Parathyroid adenoma (tissue), 2 donors: ENCODE measurements around the gene DUSP21.
"Not testable (repeated sequence)": the region's sequence is repeated elsewhere in the genome, so short reads cannot be mapped to it uniquely, and the experiment has no call there.

Experiments
- H2AFZ ChIP-seq: fragments of 300-600 bp; sonication (generic); one replicate; pipeline ENCODE4 v1.7.0; 2017; ENCODE audit warnings: antibody characterized with exemption, mild to moderate bottlenecking
- H3K27ac ChIP-seq: fragments of 300-600 bp; sonication (generic); one replicate; pipeline ENCODE4 v1.7.0; 2017
- H3K27me3 ChIP-seq: fragments of 300-600 bp; sonication (generic); one replicate; pipeline ENCODE4 v1.7.0; 2017; ENCODE audit warnings: low read length; ENCODE audit not compliant: control insufficient read depth, insufficient read depth
- H3K36me3 ChIP-seq: fragments of 300-600 bp; sonication (generic); one replicate; pipeline ENCODE4 v1.7.0; 2017; ENCODE audit warnings: low read length; ENCODE audit not compliant: control insufficient read depth, insufficient read depth
- H3K4me1 ChIP-seq: fragments of 300-600 bp; sonication (generic); one replicate; pipeline ENCODE4 v1.7.0; 2017; ENCODE audit warnings: control low read depth
- H3K4me2 ChIP-seq: fragments of 300-600 bp; sonication (generic); one replicate; pipeline ENCODE4 v1.7.0; 2017; ENCODE audit warnings: low read length
- H3K4me3 ChIP-seq: fragments of 300-600 bp; sonication (generic); one replicate; pipeline ENCODE4 v1.7.0; 2017; ENCODE audit warnings: low read depth, low read length
- H3K79me2 ChIP-seq: fragments of 300-600 bp; sonication (generic); one replicate; pipeline ENCODE4 v1.7.0; 2017; ENCODE audit warnings: control low read depth
- H3K9ac ChIP-seq: fragments of 300-600 bp; sonication (generic); one replicate; pipeline ENCODE4 v1.7.0; 2017; ENCODE audit warnings: mild to moderate bottlenecking
- H3K9me3 ChIP-seq: fragments of 300-600 bp; sonication (generic); one replicate; pipeline ENCODE4 v1.7.0; 2017; ENCODE audit warnings: low read length; ENCODE audit not compliant: control insufficient read depth
- TF ChIP-seq, protein P1 (sequence below): fragments of 300-600 bp; sonication (generic); IDR thresholded peaks from one replicate; pipeline ENCODE4 v1.7.0; 2017; ENCODE audit warnings: antibody characterized with exemption, mild to moderate bottlenecking
- donor health status: primary hyperparathyroidism.

DUSP21 gene

GRCh38 chrX:44842550-44843317 is 1.1 kb upstream of the DUSP21 start:
- TF ChIP-seq, protein P1, sequence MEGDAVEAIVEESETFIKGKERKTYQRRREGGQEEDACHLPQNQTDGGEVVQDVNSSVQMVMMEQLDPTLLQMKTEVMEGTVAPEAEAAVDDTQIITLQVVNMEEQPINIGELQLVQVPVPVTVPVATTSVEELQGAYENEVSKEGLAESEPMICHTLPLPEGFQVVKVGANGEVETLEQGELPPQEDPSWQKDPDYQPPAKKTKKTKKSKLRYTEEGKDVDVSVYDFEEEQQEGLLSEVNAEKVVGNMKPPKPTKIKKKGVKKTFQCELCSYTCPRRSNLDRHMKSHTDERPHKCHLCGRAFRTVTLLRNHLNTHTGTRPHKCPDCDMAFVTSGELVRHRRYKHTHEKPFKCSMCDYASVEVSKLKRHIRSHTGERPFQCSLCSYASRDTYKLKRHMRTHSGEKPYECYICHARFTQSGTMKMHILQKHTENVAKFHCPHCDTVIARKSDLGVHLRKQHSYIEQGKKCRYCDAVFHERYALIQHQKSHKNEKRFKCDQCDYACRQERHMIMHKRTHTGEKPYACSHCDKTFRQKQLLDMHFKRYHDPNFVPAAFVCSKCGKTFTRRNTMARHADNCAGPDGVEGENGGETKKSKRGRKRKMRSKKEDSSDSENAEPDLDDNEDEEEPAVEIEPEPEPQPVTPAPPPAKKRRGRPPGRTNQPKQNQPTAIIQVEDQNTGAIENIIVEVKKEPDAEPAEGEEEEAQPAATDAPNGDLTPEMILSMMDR = no peak
- Histone ChIP-seq H3K4me2 (no peak overlapping the region), H3K4me3 (no peak overlapping the region), H2AFZ (no peak overlapping the region), H3K9ac (no peak overlapping the region), H3K27me3 (no peaks in the 10 kb centered on the region), H3K27ac (no peak overlapping the region), H3K36me3 (no peaks in the 10 kb centered on the region), H3K79me2 (no peaks in the 10 kb centered on the region), H3K4me1 (no peaks in the 10 kb centered on the region), H3K9me3 (no peaks in the 10 kb centered on the region)

DNA sequence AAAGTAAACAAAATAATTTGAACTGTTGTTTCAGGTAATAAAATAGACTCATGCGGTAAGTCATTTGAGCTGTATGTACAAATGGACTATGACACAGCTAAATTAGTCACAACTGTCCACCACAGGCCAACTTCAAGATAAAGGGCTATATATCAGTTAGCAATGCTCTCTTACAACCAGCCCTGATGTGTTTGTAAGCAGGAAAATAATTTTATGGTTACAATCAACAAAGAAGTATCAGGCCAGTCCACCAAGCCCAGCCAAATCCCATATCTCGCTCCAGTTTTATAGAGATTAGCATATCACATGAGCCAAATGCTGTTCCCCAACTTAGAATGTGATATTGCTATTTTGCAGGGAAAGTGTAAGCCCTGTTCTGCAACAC is 511 bp upstream of the DUSP21 start:
- Histone ChIP-seq H3K9me3 (no peaks in the 10 kb centered on the region), H3K36me3 (no peaks in the 10 kb centered on the region), H3K4me2 (no peak overlapping the region), H2AFZ (no peak overlapping the region), H3K4me3 (no peak overlapping the region), H3K4me1 (no peaks in the 10 kb centered on the region), H3K9ac (no peak overlapping the region), H3K79me2 (no peaks in the 10 kb centered on the region), H3K27ac (no peak overlapping the region), H3K27me3 (no peaks in the 10 kb centered on the region)
- TF ChIP-seq, protein P1 = no peak

DNA sequence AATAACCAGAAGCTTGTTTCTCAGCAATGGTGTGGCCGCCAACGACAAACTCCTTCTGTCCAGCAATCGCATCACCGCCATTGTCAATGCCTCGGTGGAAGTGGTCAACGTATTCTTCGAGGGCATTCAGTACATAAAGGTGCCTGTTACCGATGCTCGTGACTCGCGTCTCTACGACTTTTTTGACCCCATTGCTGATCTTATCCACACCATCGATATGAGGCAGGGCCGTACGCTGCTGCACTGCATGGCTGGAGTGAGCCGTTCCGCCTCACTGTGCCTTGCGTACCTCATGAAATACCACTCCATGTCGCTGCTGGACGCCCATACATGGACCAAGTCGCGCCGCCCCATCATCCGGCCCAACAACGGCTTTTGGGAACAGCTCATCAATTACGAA is 383 bp downstream of the DUSP21 start:
- Histone ChIP-seq H3K9ac (no peak overlapping the region), H3K4me2 (no peak overlapping the region), H3K79me2 (no peaks in the 10 kb centered on the region), H3K4me3 (no peak overlapping the region), H3K9me3 (no peaks in the 10 kb centered on the region), H2AFZ (no peak overlapping the region), H3K27me3 (no peaks in the 10 kb centered on the region), H3K4me1 (no peaks in the 10 kb centered on the region), H3K36me3 (no peaks in the 10 kb centered on the region), H3K27ac (no peak overlapping the region)
- TF ChIP-seq, protein P1 = no peak

DNA sequence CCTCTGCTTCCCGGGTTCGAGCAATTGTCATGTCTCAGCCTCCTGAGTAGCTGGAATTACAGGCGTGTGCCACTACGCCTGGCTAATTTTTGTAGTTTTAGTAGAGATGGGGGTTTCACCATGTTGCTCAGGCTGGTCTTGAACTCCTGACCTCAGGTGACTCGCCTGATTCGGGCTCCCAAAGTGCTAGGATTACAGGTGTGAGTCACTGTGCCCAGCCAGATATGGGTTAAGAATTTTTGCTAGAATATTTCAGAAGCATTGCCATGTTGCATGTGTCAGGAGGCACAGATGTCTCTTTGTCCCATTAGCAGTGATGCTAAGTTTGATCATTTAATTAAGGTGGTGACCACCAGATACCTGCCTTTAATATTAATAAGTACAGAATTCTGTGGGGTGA is 7.1 kb downstream of the DUSP21 start:
- not testable (repeated sequence) for H3K9me3 ChIP-seq, H3K27me3 ChIP-seq, H2AFZ ChIP-seq, H3K4me2 ChIP-seq, H3K4me3 ChIP-seq, H3K79me2 ChIP-seq, H3K27ac ChIP-seq, H3K9ac ChIP-seq, H3K36me3 ChIP-seq, H3K4me1 ChIP-seq

- peak overlapping the region; percentile 81 for H3K4me3 ChIP-seq
- H3K9me3 ChIP-seq = no peaks in the 10 kb centered on the region
- H3K9ac ChIP-seq = no peak overlapping the region
- peaks cover 6% of the 10 kb centered on the region for H3K79me2 ChIP-seq
- H3K27me3 ChIP-seq = no peaks in the 10 kb centered on the region
- no peaks in the 10 kb centered on the region for H3K4me1 ChIP-seq
- no peaks in the 10 kb centered on the region for H3K36me3 ChIP-seq
- H3K27ac ChIP-seq = peak overlapping the region; percentile 99
- TF ChIP-seq, protein P1 = no peak
- H3K4me2 ChIP-seq = peak overlapping the region; percentile 64
- peak overlapping the region; percentile 78 for H2AFZ ChIP-seq
These were observed 27.4 kb downstream of the DUSP21 start for GRCh38 chrX:44871114-44871645.
